GM18909 (cell line): ENCODE data around the gene CHML.

Experiments used
- ATAC-seq: cut with Tn5 transposase; IDR thresholded peaks from one replicate; pipeline ENCODE4 v1.9.1; 2021; ENCODE audit warnings: mild to moderate bottlenecking; ENCODE audit not compliant: unreplicated experiment, poor library complexity

CHML gene

DNA sequence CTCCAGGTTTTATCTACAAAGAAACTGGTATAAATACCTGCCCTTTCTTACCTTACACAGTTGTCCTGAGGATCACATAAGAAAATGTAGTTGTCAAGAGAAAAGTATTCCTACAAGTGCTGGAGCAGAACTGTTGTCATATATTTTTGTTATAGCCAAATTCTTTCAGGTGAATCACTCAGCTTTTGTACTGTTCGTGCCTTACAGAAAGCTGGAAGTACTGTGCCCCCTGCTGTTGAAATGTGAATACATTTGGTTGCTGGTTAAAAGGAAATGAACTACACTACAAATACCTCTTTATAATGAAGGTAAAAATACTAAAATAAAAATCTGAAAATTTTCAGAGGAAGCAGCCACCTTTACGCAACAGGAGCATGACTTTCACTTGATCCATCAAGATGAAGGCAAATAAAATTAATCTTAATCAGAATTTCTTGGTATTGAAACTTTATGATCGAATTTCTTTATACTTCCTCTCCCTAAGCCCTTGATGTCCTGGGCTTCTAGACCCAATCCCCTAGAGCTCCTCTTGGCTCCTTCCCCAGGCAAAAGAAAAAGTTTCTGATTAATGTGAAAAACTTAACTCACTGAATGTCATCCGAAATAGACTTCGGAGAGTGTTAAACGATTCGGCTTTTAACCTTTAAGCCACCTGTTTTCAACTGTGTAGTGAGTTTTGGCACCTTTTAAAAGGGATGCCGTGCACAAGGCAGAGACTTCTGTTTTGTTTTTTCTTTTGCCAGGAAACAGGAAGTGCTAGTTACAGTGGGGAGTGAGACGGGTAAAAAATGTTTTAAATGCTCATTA is 12.5 kb downstream of the CHML start:
- ATAC-seq, result peak; percentile 78

DNA sequence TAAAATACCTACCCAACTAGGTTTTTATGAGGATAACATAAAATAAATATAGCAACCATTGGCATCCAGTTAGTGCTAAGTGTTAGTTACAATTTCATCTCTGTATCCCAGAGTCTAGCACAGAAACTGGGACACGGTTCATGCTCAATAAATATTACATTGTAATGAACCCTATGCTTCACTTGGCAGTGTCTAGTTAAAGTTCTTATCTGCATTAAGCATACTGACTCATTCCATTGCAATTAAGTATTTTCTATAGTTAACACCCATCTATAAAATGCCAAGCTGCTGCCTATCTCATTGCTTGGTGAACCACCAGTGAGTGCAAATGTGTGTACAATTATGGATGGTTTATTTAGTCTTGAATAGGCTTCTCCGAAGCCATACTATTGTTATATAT is 15.2 kb downstream of the CHML start:
- ATAC-seq, result no peak

DNA sequence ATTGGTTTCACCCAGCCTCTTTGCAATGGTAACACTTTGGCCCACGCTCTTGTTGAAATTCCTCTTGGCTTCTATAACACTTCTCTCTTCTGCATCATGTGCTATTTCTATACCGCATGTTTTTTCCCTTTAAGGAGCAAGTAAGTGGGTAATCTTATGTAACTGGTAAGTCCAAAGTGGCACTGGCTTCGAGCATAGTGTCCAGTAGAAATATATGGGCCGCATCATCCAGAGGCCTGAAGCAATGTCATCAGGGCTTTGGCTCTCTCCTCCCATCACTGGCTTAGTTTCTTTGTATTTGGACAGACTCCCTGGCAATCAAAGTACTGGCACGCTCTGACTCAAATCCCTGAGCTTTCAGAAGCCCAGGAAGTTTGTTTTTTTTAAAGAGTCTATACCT is 17.5 kb downstream of the CHML start:
- no peak for ATAC-seq

DNA sequence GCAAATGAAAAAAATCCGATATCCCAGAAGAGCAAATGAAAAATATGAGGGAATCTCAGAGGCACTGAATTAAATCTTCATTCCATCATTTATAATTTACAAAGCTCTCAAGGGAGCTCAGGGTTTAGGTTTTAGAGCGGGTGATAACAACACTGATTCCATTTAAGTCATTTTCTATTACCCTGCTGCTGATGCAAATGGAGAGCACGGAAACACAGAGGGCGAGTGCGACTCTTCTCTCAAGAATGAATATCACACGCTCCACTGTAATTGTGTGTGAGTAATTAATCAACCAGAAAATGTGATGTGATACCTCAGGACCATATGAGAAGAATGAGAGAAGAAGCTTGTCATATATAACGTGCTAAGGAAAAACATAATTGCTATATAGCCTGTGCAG is 22.7 kb downstream of the CHML start:
- no peak for ATAC-seq

DNA sequence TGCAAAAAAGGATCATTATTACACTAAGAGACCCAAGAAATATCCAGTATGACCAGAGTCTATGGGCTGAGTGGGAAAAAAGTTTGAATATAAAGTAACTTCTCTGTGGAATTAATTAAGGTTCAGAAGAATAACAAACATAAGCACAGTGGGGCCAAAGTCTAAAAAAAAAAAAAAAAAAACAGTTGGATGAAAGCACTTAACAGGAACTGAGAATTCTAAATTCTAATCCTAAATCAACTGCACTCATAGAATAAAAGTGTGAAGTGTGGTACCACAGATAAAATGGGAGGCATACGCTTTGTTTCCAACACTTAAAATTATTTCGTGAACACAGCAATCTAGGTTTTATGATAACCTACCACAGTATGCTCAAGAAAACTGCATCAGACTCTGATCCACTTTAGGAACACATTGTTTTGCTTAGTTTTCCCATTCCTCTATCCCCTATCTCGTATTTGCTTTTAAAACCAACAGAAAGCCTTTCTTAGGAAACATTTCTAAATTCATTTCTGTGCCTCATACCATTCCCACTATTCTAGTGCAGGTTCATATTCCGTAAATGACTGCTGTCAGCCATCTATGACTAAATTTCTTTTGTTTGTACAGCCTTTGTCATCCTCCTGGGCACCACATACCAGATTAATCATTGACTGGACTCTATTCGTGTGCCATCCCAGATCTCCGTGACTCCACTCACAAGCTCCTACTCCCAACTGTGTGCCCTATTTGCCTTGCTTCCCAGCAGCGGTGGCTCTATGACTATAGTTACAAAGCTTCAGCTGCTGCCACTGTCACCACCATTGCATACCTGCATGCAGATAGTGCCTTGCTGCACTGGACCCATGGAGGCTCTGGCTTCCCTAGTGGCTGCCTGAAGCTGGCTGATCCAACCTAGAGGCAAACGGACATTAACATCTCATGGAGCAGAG is 24.9 kb downstream of the CHML start:
- ATAC-seq, result no peak

DNA sequence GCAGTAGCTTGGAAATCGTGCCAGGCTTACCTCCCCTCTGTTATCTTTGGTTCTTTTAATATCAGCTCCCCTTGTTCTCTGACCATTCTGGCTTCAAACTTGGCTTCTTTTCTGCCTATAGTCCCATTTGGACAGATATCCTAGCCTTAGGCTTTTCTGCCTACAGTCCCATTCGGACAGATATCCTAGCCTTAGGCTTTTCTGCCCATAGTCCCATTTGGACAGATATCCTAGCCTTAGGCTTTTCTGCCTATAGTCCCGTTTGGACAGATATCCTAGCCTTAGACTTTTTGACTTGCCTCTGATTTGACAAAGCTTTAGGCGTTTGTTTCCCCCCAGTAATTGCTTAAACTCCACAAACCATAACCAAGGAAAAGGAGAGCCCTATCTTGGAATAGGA is 25.6 kb downstream of the CHML start:
- ATAC-seq, result no peak

DNA sequence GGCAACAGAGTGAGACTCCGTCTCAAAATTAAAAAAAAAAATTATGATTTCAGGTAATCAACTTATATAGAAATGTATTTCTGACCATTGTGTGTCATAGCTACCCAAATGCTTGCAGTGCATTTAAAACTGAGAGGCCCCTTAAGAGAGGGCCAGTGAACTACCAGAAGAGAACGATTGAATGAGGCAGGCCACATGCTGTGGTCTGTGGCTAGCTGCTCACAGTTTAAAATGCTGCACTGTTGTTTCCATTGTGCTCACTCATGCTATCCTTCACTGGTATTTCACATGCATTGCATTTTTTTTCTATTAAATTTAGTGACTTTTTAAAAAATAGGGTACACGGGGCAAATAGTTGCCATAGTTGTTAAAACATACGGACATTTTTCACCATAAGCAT is 26.0 kb downstream of the CHML start:
- no peak for ATAC-seq

DNA sequence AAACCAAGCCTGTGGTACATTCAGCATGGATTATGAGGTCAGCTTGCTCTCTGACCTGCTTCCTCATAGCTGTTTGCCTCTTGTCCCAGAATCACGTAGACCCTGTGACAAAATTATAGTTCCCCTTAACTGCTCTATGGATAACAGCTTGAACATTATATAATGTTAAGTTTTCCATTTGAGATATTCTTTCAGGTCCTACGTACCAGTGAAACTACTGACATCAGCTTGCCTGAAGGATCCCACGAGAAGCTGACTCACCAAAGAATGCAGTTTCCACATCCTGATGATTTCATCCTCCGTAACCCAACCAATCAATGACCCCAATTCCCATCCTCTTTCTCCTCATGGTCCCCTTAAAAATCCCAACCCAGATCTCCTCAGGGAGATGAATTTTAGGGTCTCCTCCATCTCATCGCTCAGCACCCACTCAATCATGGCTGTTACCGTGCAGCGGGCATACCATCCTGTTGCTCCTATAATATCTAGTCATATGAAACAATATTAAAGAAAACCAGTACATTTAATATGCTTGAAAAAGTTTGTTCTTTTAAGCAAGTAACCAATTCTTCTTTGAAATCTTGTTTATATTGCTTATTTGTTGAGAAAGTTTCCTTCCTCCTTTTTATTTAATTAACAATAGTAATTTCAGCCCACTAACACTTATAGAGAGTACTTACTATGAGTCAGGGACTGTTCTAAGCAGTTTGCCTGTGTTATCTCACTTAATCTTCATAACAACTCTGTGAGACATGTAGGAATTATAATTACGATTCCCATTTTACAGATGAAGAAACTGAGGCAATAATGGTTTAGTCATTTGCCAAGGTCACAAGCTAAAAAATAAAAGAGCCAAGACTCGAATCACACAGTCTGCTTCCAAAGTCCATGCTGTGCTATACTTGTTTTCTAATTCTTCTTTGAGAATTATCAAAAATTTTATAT is 27.4 kb downstream of the CHML start:
- ATAC-seq, result no peak

DNA sequence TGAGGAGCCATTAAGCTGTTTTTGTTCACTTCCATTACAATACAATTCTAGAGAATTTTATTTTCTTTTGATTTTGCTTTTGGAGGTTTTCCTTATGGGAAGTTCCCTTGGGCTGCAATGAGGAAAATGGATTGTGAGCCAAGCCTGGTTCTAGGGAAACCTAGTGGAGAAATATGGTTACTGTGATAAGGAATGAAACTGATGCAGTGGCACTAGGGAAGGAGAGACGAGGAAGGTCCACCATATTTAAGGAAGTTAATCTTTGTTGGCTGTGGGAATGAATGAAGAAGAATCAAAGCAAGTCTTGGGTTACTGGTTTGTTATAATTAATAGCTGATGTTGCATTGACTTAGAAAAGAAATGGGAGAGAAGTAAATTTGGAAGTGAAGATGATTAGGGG is 28.4 kb downstream of the CHML start:
- ATAC-seq, result no peak

DNA sequence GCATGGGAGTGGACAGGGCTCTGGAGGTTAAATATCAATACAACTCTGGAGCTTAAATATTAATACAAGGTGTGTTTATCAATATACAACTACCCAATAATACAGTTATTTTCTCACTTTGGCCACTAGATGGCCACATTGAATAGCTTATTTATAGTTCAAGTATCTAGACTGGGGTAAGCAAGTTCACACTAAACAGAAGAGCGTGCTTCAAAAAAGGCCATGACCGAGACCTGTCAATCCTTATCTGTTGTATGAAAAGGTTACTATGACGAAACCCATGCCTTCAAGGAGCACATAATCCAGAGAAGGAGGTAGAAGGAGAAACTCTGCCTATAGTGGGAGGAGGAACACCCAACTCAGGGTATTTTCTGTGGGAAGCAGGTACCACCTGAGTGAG is 29.1 kb downstream of the CHML start:
- peak; percentile 94 for ATAC-seq

DNA sequence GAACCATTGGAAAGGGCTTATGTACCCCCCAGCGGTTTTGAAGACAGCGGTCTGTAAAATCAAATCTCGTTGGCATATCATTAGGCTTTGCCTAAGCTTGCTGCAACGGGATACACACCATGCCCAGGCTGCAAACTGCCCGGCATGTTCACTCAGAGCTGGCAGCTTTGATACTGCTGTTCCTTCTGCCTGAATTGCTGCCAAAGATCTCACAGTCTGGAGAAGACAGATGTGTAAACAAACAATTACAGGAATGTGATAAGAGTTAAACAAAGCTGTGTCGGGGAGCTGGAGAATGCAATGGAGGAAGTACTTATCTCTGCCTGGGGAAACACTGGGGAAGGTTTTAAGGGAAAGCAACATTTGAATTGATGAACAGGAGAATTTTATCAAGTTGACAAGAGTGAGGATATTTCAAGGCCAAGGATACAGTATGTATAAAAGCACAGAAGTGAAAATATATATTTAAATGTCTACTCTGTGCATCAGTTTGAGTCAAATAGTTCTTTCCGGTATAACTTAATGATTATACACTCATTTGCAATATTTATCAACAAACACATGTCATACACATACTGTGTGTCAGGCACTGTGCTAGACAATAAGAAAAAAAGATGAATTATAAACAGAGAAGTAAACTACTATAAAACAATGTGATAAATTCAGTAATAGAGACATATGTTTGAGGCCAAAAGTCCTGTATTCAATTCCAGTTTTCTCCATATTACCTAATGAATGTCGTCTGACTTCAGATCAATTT is 29.9 kb downstream of the CHML start:
- ATAC-seq, result no peak

DNA sequence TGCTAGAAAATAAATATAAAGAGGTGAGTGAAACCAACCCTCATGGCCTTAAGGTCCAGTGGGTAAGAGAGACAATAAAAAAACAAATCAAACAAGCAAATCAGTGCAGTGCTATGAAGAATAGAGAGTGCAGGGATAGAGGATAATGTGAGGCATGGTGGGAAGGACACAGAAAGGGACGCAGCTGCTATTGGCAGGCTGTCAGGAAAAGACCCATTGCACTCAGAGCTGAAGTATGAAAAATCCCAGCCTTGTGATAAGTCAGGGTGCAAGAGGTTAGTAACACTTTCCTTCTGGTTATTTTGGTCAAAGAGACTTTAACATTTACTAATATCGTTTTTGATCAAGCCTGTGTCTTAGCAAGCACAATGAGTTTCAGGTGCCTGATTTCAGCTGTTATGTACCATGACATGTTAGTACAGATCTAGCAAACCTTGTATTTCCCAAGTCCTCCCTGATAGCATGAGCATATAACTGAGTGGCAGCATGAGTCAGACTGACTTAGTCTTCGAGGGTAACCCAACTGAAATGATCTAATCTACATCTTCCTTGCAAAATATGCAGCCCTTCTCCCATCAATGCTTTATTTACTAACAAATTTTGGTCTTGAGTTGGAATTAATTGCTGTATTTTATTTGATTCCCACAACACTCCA is 31.7 kb downstream of the CHML start:
- ATAC-seq, result no peak

DNA sequence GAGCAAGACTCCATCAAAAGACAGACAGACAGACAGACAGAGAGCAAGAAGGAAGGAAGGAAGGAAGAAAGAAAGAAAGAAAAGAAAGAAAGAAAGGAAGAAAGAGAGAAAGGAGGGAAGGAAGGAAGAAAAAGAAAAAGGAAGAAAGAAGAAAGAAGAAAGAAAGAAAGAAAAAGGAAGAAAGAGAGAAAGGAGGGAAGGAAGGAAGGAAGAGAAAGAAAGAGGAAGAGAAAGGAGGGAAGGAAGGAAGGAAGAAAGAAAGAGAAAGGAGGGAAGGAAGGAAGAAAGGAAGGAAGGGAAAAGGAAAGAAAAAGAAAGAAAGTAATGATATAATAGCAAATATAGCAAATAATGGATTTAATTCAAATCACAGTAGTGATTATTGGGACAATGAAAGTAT is 32.7 kb downstream of the CHML start:
- ATAC-seq, result no peak

DNA sequence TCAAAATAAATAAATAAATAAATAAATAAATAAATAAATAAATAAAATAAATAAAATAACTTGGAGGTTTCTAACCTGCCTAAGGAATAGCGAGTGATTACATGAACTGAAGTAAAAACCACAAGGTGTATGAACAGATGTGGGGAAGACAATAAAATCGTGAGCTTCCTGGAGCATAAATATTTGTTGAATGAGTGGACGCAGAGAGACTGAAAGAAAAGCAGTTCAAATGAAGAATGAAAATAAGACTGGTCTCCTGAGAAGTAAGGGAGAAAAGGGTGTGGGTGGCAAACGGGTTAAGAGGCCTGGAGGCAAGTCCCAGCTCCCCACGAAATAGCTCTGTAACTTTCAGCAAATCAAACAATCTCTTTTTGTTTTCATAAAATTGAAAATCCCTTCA is 33.6 kb downstream of the CHML start:
- no peak for ATAC-seq

DNA sequence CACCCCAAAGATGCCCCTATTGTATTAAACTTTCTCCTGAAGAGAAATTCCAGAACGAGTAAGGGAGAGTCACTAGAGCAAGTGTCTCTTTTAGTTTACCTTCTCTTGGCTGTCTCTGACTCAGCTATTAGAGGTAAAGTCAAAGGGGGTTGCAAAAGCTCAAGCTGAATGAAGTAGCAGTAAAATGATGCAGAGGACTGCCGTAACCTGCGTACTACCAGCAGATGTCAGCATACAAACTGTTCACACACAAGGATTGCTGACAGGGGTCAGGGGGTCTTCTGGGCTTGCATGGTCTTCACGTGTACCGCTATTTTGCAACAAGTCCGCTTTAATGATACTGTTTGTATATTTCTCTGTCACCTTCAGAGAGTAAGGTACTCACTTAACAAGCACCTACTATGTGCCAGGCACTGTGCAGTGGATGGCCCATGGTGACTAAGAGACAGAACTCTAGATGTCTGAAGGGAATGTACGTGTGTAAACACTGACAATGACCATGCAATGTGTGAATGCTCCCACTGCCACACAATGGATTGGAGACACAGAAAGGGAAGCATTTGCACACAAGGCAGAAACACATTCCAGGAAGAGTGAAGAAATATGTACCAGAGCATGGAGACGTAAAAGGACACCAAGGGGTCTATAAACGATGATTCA is 34.9 kb downstream of the CHML start:
- ATAC-seq, result no peak

DNA sequence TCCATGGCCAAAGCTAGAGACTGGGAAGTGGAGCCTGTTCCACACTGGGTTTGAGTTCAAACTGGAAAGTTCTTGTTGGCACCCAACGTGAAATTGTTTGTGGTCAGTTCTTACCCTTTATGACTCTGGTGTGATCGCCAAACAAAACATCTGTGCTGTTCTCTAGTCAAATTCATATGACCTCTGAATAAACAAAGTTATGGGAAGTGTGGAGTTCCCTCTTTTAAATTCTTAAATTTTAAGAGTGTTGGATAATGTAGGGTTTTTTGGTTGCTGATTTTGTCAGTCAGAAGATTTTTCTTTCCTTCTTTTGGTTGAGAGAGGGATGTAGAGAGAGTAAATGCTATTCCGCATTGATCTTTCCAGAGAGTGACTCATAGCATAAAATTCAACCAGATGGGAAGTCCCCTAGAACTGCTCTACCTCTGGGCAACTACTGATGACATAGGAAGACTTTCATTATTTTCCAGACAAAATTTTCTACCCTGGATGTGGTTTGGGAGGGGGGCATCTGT is 36.4 kb downstream of the CHML start:
- ATAC-seq, result no peak

DNA sequence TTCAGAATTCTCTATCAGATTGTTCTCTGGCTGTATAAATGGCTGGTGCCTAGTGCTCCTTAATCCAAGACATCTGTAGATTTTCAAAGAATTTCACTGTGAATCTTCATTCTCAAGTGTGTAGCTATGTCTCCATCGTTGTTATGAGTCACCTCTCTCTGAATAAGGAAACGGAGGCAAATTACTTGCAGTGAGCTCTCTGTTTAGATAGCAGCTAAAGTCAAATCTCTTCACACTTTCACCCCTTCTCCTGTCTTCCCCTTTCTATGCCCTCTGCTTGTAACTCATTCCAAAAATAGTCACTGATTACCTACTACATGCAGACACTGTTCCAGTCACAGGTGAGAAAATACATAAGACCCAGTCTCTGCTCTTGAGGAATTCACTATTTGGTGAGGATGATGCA is 39.7 kb downstream of the CHML start:
- ATAC-seq, result peak; percentile 81

DNA sequence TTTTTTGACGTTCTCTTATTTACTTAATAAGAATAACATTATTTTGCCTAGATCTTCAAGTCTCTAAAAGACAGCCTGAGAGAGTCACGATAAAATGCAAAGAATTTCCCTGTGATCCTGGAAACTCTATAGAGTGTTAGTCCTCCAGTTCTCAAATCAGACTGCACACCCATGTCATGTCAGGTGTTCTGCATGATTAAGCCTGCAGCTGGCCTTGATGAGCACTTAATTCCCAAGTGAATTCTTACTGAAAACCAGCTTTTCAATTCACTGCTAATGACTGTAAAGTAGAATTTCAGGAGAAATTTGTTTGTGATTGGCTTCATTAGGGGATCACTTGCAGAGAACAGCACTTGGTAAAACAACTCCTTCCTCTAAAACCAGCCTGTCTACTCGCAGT is 41.9 kb downstream of the CHML start:
- peak; percentile 50 for ATAC-seq

DNA sequence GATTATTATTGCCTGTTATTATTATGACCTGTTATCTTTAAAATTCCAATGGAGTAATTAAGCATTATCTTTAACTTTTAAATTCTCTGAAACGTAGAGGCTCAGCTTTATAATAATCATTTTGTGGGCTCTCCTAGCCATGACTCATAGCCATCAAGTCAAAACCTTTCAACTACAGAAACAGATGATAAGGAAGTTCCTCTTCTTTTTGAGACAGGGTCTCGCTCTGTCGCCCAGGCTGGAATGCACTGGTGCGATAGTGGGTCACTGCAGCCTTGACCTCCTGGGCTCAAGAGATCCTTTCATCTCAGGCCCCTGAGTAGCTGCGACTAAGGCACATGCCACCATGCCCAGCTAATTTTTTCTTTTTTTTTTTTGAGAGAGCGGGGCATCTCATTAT is 43.5 kb downstream of the CHML start:
- no peak for ATAC-seq
